IMR-90 (cell line): ENCODE data around the gene MTHFD2. TPM values are rescaled to one million over a fixed set of nuclear protein-coding genes. Genes with fewer than 3 reads are reported as not detected.
A peak's percentile ranks its signal among the peaks of the same experiment; 100 is the strongest.

Source experiments
- ATAC-seq: fragments of 200-7000 bp; cut with Tn5 transposase; 2 replicates; pipeline ENCODE4 v1.9.1; 2020; ENCODE audit warnings: low read depth, mild to moderate bottlenecking, moderate library complexity
- BruUV-seq: library from RNA; stranded (reverse); fragments of 400-500 nt; replicated peaks from 2 replicates; lab custom pipeline; 2021; lab: Mats Ljungman, UMichigan
- CTCF ChIA-PET: fragments of 300-600 bp; formaldehyde crosslinking; extraction: SDS; loops from one replicate; lab custom pipeline; 2021; ENCODE audit warnings: antibody characterized with exemption; lab: Yijun Ruan, JAX
- POLR2A ChIA-PET: fragments of 300-600 bp; sonication (Branson Sonifier 250); formaldehyde crosslinking; loops from one replicate; lab custom pipeline; 2022; ENCODE audit warnings: antibody characterized with exemption; ENCODE audit not compliant: unreplicated experiment; lab: Charles Lee
- DNase-seq: peaks from one replicate; pipeline ENCODE4 v3.0.0; 2013
- H2AFZ ChIP-seq: replicated peaks from 2 replicates; pipeline ENCODE3; 2013; ENCODE audit warnings: low read length, mild to moderate bottlenecking; ENCODE audit not compliant: poor library complexity
- H2AK5ac ChIP-seq: 2 replicates; pipeline ENCODE4 v1.6.1; 2013; ENCODE audit warnings: low read depth, low read length, inconsistent platforms
- H2AK9ac ChIP-seq: replicated peaks from 2 replicates; pipeline ENCODE3; 2013; ENCODE audit warnings: mild to moderate bottlenecking, low read depth, low read length, moderate library complexity; ENCODE audit not compliant: poor library complexity
- H2BK120ac ChIP-seq: 2 replicates; pipeline ENCODE4 v1.6.1; 2013; ENCODE audit warnings: low read depth, low read length, inconsistent platforms
- H2BK15ac ChIP-seq: 3 replicates; pipeline ENCODE4 v1.6.1; 2013; ENCODE audit warnings: low read depth, low read length, inconsistent platforms
- H2BK20ac ChIP-seq: 2 replicates; pipeline ENCODE4 v1.6.1; 2013; ENCODE audit warnings: low read depth, mild to moderate bottlenecking, inconsistent platforms, low read length, moderate library complexity
- H2BK5ac ChIP-seq: 2 replicates; pipeline ENCODE4 v1.6.1; 2013; ENCODE audit warnings: mild to moderate bottlenecking, low read depth, low read length, inconsistent platforms; ENCODE audit not compliant: poor library complexity, severe bottlenecking
- H3K14ac ChIP-seq: replicated peaks from 2 replicates; pipeline ENCODE4 v1.6.1; 2013; ENCODE audit warnings: low read depth, low read length, inconsistent platforms
- H3K18ac ChIP-seq: 2 replicates; pipeline ENCODE4 v1.6.1; 2013; ENCODE audit warnings: low read depth, low read length, control low read depth
- H3K23ac ChIP-seq: 2 replicates; pipeline ENCODE4 v1.6.1; 2013; ENCODE audit warnings: low read depth, low read length, inconsistent platforms
- H3K27ac ChIP-seq: 2 replicates; pipeline ENCODE4 v1.5.1; 2013; ENCODE audit warnings: mild to moderate bottlenecking, control low read depth, low read length; ENCODE audit not compliant: insufficient read depth
- H3K27me3 ChIP-seq: 2 replicates; pipeline ENCODE4 v1.6.1; 2013; ENCODE audit warnings: low read length; ENCODE audit not compliant: control insufficient read depth, insufficient read depth
- H3K36me3 ChIP-seq: 2 replicates; pipeline ENCODE4 v1.6.1; 2013; ENCODE audit warnings: low read length, mixed read lengths; ENCODE audit not compliant: control insufficient read depth, insufficient read depth
- H3K4ac ChIP-seq: 2 replicates; pipeline ENCODE4 v1.6.1; 2013; ENCODE audit warnings: low read depth, low read length, inconsistent platforms
- H3K4me1 ChIP-seq: 2 replicates; pipeline ENCODE4 v1.6.1; 2013; ENCODE audit warnings: low read length, mixed read lengths; ENCODE audit not compliant: control insufficient read depth, insufficient read depth
- H3K4me2 ChIP-seq: 2 replicates; pipeline ENCODE4 v1.6.1; 2013; ENCODE audit warnings: low read depth, mild to moderate bottlenecking, control low read depth, low read length, moderate library complexity
- H3K4me3 ChIP-seq: 2 replicates; pipeline ENCODE4 v1.5.1; 2013; ENCODE audit warnings: low read depth, mild to moderate bottlenecking, control low read depth, low read length, moderate library complexity; ENCODE audit not compliant: insufficient read depth
- H3K56ac ChIP-seq: 2 replicates; pipeline ENCODE4 v1.6.1; 2013; ENCODE audit warnings: low read length, inconsistent platforms; ENCODE audit not compliant: insufficient read depth; ENCODE audit errors: extremely low read depth
- H3K79me1 ChIP-seq, 2 experiments: 2 replicates each; pipeline ENCODE4 v1.6.1; 2013; ENCODE audit warnings: low read length in 2 of 2, inconsistent platforms in 1 of 2, low read depth in 1 of 2
- H3K9ac ChIP-seq: 2 replicates; pipeline ENCODE4 v1.6.1; 2013; ENCODE audit warnings: low read depth, low read length, control low read depth
- H3K9me1 ChIP-seq: 2 replicates; pipeline ENCODE4 v1.6.1; 2013; ENCODE audit warnings: low read length, inconsistent platforms; ENCODE audit not compliant: insufficient read depth
- H3K9me3 ChIP-seq: 2 replicates; pipeline ENCODE4 v1.6.1; 2013; ENCODE audit warnings: low read length; ENCODE audit not compliant: control insufficient read depth, insufficient read depth
- H4K20me1 ChIP-seq: 2 replicates; pipeline ENCODE4 v1.6.1; 2013; ENCODE audit warnings: low read length, inconsistent platforms; ENCODE audit not compliant: insufficient read depth
- H4K5ac ChIP-seq: 2 replicates; pipeline ENCODE4 v1.6.1; 2013; ENCODE audit warnings: mild to moderate bottlenecking, low read depth, low read length, control low read depth
- H4K8ac ChIP-seq, 2 experiments: 2 replicates each; pipeline ENCODE4 v1.6.1; 2013; ENCODE audit warnings: low read depth in 2 of 2, low read length in 2 of 2, control low read depth in 1 of 2, inconsistent platforms in 1 of 2
- H4K91ac ChIP-seq: 2 replicates; pipeline ENCODE4 v1.6.1; 2013; ENCODE audit warnings: low read depth, low read length, inconsistent platforms; ENCODE audit not compliant: insufficient read depth
- BHLHE40 ChIP-seq: fragments of 150-350 bp; IDR thresholded peaks from 2 replicates; pipeline ENCODE4 v1.6.1; 2016; ENCODE audit warnings: mild to moderate bottlenecking, low read depth, low read length
- CEBPB ChIP-seq: IDR thresholded peaks from 2 replicates; pipeline ENCODE4 v1.6.1; 2012; ENCODE audit warnings: low read depth, low read length, improper control_type of control experiment
- MAFK ChIP-seq: IDR thresholded peaks from 2 replicates; pipeline ENCODE4 v1.6.1; 2012; ENCODE audit warnings: low read depth, low read length, improper control_type of control experiment
- MXI1 ChIP-seq: IDR thresholded peaks from 2 replicates; pipeline ENCODE4 v1.6.1; 2012; ENCODE audit warnings: low read depth, mild to moderate bottlenecking, low read length, moderate library complexity, borderline replicate concordance
- NFE2L2 ChIP-seq: fragments of 150-350 bp; IDR thresholded peaks from 2 replicates; pipeline ENCODE4 v1.6.1; 2016; ENCODE audit warnings: low read depth, mild to moderate bottlenecking, low read length
- RCOR1 ChIP-seq: IDR thresholded peaks from 2 replicates; pipeline ENCODE4 v1.6.1; 2012; ENCODE audit warnings: mild to moderate bottlenecking, low read length, improper control_type of control experiment; ENCODE audit not compliant: insufficient replicate concordance
- SMC3 ChIP-seq: fragments of 150-350 bp; IDR thresholded peaks from 2 replicates; pipeline ENCODE4 v1.6.1; 2016; ENCODE audit warnings: low read depth, mild to moderate bottlenecking, antibody characterized with exemption, low read length, moderate library complexity
- WGBS, 2 experiments: methylation state at CpG; one replicate each; pipeline versions ENCODE4 v1.1.5 to v1.1.7; 2013; ENCODE audit warnings: missing lambda C conversion rate in 2 of 2; ENCODE audit not compliant: insufficient read length in 1 of 2; ENCODE audit errors: extremely low coverage in 2 of 2; 5-methylcytosine and 5-hydroxymethylcytosine counted together
- dilution Hi-C: fragments of 300-500 bp; cut with HindIII; formaldehyde crosslinking; loops from one replicate; pipeline ENCODE4 v1.14.3; 2018; ENCODE audit warnings: low sequenced_read_pairs; ENCODE audit not compliant: unreplicated experiment
- in situ Hi-C: fragments of 300-500 bp; cut with MboI; formaldehyde crosslinking; loops from 3 replicates; pipeline ENCODE4 v1.14.3; 2019; ENCODE audit warnings: low sequenced_read_pairs, inconsistent platforms, mixed read lengths
- intact Hi-C: fragments of 100-400 bp; cut with micrococcal nuclease; formaldehyde crosslinking; loops from 2 replicates; pipeline ENCODE4 v1.10.0; 2022
- polyA plus RNA-seq, 3 experiments: library from polyadenylated mRNA; depleted of rRNA; stranded (reverse); fragments of >200 nt; gene quantifications; 2 replicates each; pipeline ENCODE4 v1.2.3, GENCODE V29; 2012; ENCODE audit warnings: low replicate concordance in 1 of 3
- total RNA-seq: library from RNA; depleted of rRNA; stranded (reverse); fragments of >200 nt; gene quantifications from 2 replicates; pipeline ENCODE4 v1.2.3, GENCODE V29; 2012
- TF ChIP-seq, protein P1 (sequence below): fragments of 150-350 bp; IDR thresholded peaks from 2 replicates; pipeline ENCODE4 v1.6.1; 2016; ENCODE audit warnings: low read depth, mild to moderate bottlenecking, low read length, moderate library complexity, borderline replicate concordance

MTHFD2 gene
- total and polyA plus RNA-seq, 2 of the 4 experiments (the other 2 are of a cell fraction): 66.8 to 122 TPM

- dilution Hi-C loops: no loop called here
- Histone ChIP-seq H3K27ac (peak overlapping the region; percentile 6; the same call in 1 of the 2 replicates), H2AK5ac (no peak overlapping the region), H2BK15ac (no peak overlapping the region), H2AK9ac (no peak overlapping the region), H3K4me1 (peaks cover 10% of the 10 kb centered on the region), H4K91ac (no peak overlapping the region), H3K4me3 (no peak overlapping the region), H3K9me3 (no peaks in the 10 kb centered on the region), H2BK5ac (no peak overlapping the region), H4K8ac (no peak overlapping the region), H4K5ac (no peak overlapping the region), H3K14ac (no peak overlapping the region), H3K9ac (no peak overlapping the region), H3K23ac (no peak overlapping the region), H3K36me3 (peaks cover 10% of the 10 kb centered on the region; the same call in 1 of the 2 replicates), H3K4ac (no peak overlapping the region), H3K79me1 (peaks cover 8 to 58% of the 10 kb centered on the region in 2 experiments; a peak in 3 of 4 replicates), H3K56ac (no peak overlapping the region), H3K27me3 (no peaks in the 10 kb centered on the region), H2BK20ac (no peak overlapping the region), H4K20me1 (peaks cover 69% of the 10 kb centered on the region), H3K9me1 (peaks cover 27% of the 10 kb centered on the region), H2BK120ac (no peak overlapping the region), H3K18ac (no peak overlapping the region), H3K4me2 (peak overlapping the region; percentile 50; the same call in 1 of the 2 replicates), H2AFZ (no peak overlapping the region)
- WGBS, 2 experiments: no CpG with 5 or more reads among the region's 3 CpGs
- no TSS peak for BruUV-seq
- no peak for ATAC-seq
- in situ Hi-C loops: no loop called here
- intact Hi-C loops: no loop called here
- CTCF ChIA-PET: no interaction called here
- TF ChIP-seq MXI1: no peak
- TF ChIP-seq SMC3: no peak
- no peak for TF ChIP-seq MAFK
- TF ChIP-seq, protein P1, sequence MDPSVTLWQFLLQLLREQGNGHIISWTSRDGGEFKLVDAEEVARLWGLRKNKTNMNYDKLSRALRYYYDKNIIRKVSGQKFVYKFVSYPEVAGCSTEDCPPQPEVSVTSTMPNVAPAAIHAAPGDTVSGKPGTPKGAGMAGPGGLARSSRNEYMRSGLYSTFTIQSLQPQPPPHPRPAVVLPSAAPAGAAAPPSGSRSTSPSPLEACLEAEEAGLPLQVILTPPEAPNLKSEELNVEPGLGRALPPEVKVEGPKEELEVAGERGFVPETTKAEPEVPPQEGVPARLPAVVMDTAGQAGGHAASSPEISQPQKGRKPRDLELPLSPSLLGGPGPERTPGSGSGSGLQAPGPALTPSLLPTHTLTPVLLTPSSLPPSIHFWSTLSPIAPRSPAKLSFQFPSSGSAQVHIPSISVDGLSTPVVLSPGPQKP: no peak
- no peak for TF ChIP-seq BHLHE40
- no peak for TF ChIP-seq NFE2L2
- no peak for TF ChIP-seq RCOR1
- TF ChIP-seq CEBPB: no peak
- POLR2A ChIA-PET: no interaction called here
- no peak for DNase-seq
Observed at GRCh38 chr2:74201196-74201595, 2.8 kb downstream of the MTHFD2 start.
